CD4-positive, alpha-beta T cell treated with Interferon alpha-2 for 1 hour (primary cell): Measurements from ENCODE around the gene CPE.

Experiments
- DNase-seq, 2 donors: peaks; one replicate each; pipeline ENCODE4 v3.0.0-alpha.2; 2020 to 2022

CPE gene

GRCh38 chr4:165515201-165515600 is 136.4 kb downstream of the CPE start:
- no peak for DNase-seq

- DNase-seq: no peak
Measured at GRCh38 chr4:165516281-165516833, 137.5 kb downstream of the CPE start.

GRCh38 chr4:165517216-165517615 is 138.4 kb downstream of the CPE start:
- no peak for DNase-seq

- DNase-seq: no peak
Measured at GRCh38 chr4:165518024-165518616, 139.3 kb downstream of the CPE start.

GRCh38 chr4:165518686-165519085 is 139.9 kb downstream of the CPE start:
- no peak for DNase-seq

GRCh38 chr4:165519591-165519990 is 140.8 kb downstream of the CPE start:
- DNase-seq: no peak

- DNase-seq: no peak
Measured at GRCh38 chr4:165520086-165520485, 141.3 kb downstream of the CPE start.

GRCh38 chr4:165522050-165522449 is 143.2 kb downstream of the CPE start:
- DNase-seq: no peak

- DNase-seq: no peak
Measured at GRCh38 chr4:165524532-165525190, 145.9 kb downstream of the CPE start.

- DNase-seq: no peak
Measured at GRCh38 chr4:165532976-165533375, 154.2 kb downstream of the CPE start.

- DNase-seq: peak in 1 of 2 donors; percentile 43
Measured at GRCh38 chr4:165537028-165537648, 158.3 kb downstream of the CPE start.

- no peak for DNase-seq
Measured at GRCh38 chr4:165539801-165540200, 161.0 kb downstream of the CPE start.

GRCh38 chr4:165540206-165540830 is 161.5 kb downstream of the CPE start:
- DNase-seq: no peak

- no peak for DNase-seq
Measured at GRCh38 chr4:165541851-165542459, 163.1 kb downstream of the CPE start.

- DNase-seq: no peak
Measured at GRCh38 chr4:165542476-165542875, 163.7 kb downstream of the CPE start.
